ENCODE data around the gene LRRC31.

Gene LRRC31

DNA sequence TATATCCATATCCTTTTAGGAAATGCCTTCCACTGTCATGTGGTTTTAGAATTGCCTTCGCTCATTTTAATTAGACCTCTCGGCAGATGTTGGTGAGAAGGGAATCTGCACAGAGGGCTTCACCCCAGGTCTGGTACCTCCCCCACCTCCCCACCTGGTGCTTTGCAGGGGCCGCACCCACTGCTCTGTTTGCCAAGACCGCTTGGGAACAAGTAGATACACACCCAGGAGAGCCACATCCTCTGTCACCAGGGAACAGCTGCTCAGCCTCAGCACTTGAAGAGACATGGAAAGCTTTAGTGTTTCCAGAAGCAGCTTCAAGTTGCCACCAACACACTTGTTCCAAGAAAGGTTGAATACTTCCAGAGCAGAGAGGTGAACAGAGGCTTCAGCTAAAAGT, 21.8 kb downstream of the LRRC31 start:
- no peak for TF ChIP-seq CREB1 (IDR thresholded peaks at IDR 0.05; ENCODE audit: low read depth)
- TF ChIP-seq YY1 (IDR thresholded peaks at IDR 0.05; ENCODE audit: low read depth) = no peak
- TF ChIP-seq TCF12 (IDR thresholded peaks at IDR 0.05; ENCODE audit: low read depth) = no peak
- TF ChIP-seq CEBPB (IDR thresholded peaks at IDR 0.05) = no peak
- TF ChIP-seq RAD21 (IDR thresholded peaks at IDR 0.05; ENCODE audit: low read depth) = no peak
- TF ChIP-seq, protein P1, sequence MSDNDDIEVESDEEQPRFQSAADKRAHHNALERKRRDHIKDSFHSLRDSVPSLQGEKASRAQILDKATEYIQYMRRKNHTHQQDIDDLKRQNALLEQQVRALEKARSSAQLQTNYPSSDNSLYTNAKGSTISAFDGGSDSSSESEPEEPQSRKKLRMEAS (IDR thresholded peaks at IDR 0.05) = no peak
- TF ChIP-seq FOXM1 (IDR thresholded peaks at IDR 0.05; ENCODE audit: borderline replicate concordance, low read depth) = no peak
- TF ChIP-seq, protein P2, sequence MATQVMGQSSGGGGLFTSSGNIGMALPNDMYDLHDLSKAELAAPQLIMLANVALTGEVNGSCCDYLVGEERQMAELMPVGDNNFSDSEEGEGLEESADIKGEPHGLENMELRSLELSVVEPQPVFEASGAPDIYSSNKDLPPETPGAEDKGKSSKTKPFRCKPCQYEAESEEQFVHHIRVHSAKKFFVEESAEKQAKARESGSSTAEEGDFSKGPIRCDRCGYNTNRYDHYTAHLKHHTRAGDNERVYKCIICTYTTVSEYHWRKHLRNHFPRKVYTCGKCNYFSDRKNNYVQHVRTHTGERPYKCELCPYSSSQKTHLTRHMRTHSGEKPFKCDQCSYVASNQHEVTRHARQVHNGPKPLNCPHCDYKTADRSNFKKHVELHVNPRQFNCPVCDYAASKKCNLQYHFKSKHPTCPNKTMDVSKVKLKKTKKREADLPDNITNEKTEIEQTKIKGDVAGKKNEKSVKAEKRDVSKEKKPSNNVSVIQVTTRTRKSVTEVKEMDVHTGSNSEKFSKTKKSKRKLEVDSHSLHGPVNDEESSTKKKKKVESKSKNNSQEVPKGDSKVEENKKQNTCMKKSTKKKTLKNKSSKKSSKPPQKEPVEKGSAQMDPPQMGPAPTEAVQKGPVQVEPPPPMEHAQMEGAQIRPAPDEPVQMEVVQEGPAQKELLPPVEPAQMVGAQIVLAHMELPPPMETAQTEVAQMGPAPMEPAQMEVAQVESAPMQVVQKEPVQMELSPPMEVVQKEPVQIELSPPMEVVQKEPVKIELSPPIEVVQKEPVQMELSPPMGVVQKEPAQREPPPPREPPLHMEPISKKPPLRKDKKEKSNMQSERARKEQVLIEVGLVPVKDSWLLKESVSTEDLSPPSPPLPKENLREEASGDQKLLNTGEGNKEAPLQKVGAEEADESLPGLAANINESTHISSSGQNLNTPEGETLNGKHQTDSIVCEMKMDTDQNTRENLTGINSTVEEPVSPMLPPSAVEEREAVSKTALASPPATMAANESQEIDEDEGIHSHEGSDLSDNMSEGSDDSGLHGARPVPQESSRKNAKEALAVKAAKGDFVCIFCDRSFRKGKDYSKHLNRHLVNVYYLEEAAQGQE (IDR thresholded peaks at IDR 0.05; ENCODE audit: low read depth) = no peak
- no peak for TF ChIP-seq EP300 (IDR thresholded peaks at IDR 0.05; ENCODE audit: borderline replicate concordance)

DNA sequence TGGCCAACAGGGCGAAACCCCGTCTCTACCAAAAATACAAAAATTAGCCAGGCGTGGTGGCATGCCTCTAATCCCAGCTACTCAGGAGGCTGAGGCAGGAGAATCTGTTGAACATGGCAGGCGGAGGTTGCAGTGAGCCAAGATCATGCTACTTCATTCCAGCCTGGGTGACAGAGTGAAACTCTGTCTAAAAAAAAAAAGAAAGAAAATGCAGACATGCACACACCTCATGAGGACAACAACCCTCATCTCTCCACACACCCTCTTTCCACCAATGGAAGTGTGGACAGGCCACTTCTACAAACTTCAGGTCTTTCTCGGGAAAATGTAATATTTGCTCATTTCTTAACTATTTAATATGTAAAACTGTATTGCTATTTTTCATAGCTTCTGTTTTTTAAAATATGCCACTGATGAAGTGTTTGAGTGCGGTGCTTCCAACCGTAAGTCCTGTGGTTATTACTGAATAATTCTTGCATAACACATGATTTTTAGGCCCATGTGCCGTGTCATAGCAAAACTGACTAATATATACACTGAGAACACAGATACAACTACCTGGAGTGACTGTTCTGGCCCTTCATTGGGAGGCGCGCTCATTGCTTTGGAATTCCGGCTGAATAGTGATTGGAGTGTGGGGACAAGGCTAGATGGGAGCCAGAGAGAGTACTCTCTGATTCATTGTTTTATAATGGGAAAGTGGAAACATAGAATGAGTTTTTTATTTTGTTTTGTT, 23.1 kb downstream of the LRRC31 start:
- TF ChIP-seq ZBTB7A (IDR thresholded peaks at IDR 0.05; ENCODE audit: low read depth) = no peak

DNA sequence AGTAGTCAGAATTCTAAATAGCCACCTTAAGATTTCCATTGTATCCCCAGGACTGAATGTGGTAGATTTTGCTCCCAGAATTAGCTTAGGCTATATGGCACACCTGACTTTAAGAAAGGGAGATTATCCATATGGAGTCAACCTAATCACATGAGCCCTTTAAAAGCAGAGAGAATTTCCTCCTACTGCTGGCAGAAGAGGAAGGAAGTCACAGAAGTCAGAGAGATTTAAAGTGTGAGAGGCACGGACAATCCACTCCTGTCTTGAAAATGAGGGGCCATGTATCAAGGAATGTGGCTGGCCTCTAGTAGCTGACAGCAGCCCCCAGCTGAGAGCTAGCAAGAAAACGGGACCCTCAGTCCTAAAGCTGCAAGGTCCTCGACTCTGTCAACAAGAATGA, 26.8 kb downstream of the LRRC31 start:
- TF ChIP-seq TCF12 (IDR thresholded peaks at IDR 0.05; ENCODE audit: low read depth) (no peak), EGR1 (IDR thresholded peaks at IDR 0.05) (no peak), CEBPB (IDR thresholded peaks at IDR 0.05) (no peak), FOXM1 (IDR thresholded peaks at IDR 0.05; ENCODE audit: borderline replicate concordance, low read depth) (no peak), TEAD4 (IDR thresholded peaks at IDR 0.05) (no peak), ZBTB7A (IDR thresholded peaks at IDR 0.05; ENCODE audit: low read depth) (no peak), TAF1 (IDR thresholded peaks at IDR 0.05; ENCODE audit: low read depth) (no peak), EP300 (IDR thresholded peaks at IDR 0.05; ENCODE audit: borderline replicate concordance) (no peak), RAD21 (IDR thresholded peaks at IDR 0.05; ENCODE audit: low read depth) (no peak), YY1 (IDR thresholded peaks at IDR 0.05; ENCODE audit: low read depth) (no peak), CREB1 (IDR thresholded peaks at IDR 0.05; ENCODE audit: low read depth) (no peak), NFIC (IDR thresholded peaks at IDR 0.05) (no peak)
- TF ChIP-seq, protein P3, sequence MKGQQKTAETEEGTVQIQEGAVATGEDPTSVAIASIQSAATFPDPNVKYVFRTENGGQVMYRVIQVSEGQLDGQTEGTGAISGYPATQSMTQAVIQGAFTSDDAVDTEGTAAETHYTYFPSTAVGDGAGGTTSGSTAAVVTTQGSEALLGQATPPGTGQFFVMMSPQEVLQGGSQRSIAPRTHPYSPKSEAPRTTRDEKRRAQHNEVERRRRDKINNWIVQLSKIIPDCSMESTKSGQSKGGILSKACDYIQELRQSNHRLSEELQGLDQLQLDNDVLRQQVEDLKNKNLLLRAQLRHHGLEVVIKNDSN (IDR thresholded peaks at IDR 0.05) = no peak
- TF ChIP-seq, protein P2 (IDR thresholded peaks at IDR 0.05; ENCODE audit: low read depth) = no peak
- TF ChIP-seq, protein P1 (IDR thresholded peaks at IDR 0.05) = no peak

DNA sequence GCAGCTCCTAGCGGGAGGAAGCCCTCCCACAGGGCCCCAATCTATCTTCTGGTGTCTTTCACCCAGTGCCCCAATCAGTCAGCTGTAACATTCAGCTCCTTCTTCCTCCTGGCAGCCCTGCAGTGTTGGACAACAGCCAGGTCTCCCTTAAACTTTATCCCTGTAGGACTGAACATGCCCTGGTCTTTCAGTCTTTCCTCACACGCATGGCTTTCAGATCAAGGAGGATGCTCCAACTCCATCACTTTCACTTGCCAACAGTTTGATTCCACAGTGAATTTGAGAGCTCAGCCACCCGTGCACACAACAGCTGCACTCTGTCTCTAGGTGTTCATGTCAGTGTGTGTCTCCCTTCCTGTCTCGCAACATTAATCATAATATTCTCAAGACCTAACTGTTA, 28.6 kb downstream of the LRRC31 start:
- TF ChIP-seq RAD21 (IDR thresholded peaks at IDR 0.05; ENCODE audit: low read depth) (no peak), EGR1 (IDR thresholded peaks at IDR 0.05) (no peak), NFIC (IDR thresholded peaks at IDR 0.05) (peak; percentile 28; the same call in 1 of the 2 replicates)

DNA sequence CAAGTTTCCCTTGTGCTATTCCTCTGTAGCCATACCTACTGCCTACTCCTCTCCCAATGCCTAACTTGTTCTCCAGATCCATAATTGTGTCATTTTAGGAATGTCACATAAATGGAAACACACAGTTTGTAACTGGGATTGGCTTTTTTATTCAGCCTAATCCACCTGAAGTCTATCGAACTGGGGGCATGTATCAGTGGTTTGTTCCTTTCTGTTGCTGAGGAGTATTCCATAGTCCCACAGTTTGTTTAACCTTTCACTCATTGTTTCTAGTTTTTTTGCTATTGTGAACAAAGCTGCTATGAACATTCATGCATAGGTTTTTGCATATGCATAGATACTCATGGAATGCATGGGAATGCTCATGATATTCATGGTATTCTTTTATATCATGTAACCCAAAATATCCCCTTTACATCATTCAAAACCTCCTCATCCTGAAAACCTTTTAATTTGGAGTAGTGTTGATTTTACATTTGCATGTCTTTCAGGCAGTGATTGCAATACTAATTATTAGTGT, 31.2 kb downstream of the LRRC31 start:
- TF ChIP-seq TEAD4 (IDR thresholded peaks at IDR 0.05) (no peak), ZBTB7A (IDR thresholded peaks at IDR 0.05; ENCODE audit: low read depth) (no peak), TAF1 (IDR thresholded peaks at IDR 0.05; ENCODE audit: low read depth) (no peak), NFIC (IDR thresholded peaks at IDR 0.05) (no peak), EP300 (IDR thresholded peaks at IDR 0.05; ENCODE audit: borderline replicate concordance) (no peak), CEBPB (IDR thresholded peaks at IDR 0.05) (no peak)
- TF ChIP-seq, protein P3 (IDR thresholded peaks at IDR 0.05) = no peak
- TF ChIP-seq, protein P2 (IDR thresholded peaks at IDR 0.05; ENCODE audit: low read depth) = no peak
- TF ChIP-seq, protein P1 (IDR thresholded peaks at IDR 0.05) = no peak

All from Ishikawa (cell line).